NCI-H146 treated with DMSO at 0.1 percent for 48 hours (cell line): ENCODE data around the gene PRUNE2.
"Not testable (repeated sequence)": the region's sequence is repeated elsewhere in the genome, so short reads cannot be mapped to it uniquely, and the experiment has no call there.

ENCODE experiments used
- DNase-seq: peaks from one replicate; lab custom pipeline; 2025; ENCODE audit not compliant: unreplicated experiment; lab: John Stamatoyannopoulos, UW

Gene PRUNE2

GRCh38 chr9:76605321-76605900, 300.5 kb downstream of the PRUNE2 start:
- no peak for DNase-seq

GRCh38 chr9:76603931-76604570, 301.9 kb downstream of the PRUNE2 start:
- DNase-seq: no peak

GRCh38 chr9:76603448-76603895, 302.4 kb downstream of the PRUNE2 start:
- DNase-seq: no peak

- DNase-seq: no peak
Observed at GRCh38 chr9:76602199-76602598, 303.7 kb downstream of the PRUNE2 start.

- no peak for DNase-seq
Observed at GRCh38 chr9:76600007-76600615, 305.8 kb downstream of the PRUNE2 start.

- DNase-seq: no peak
Observed at GRCh38 chr9:76598981-76599380, 306.9 kb downstream of the PRUNE2 start.

- no peak for DNase-seq
Observed at GRCh38 chr9:76595645-76596044, 310.3 kb downstream of the PRUNE2 start.

- no peak for DNase-seq
Observed at GRCh38 chr9:76594764-76595424, 311.0 kb downstream of the PRUNE2 start.

- DNase-seq: not testable (repeated sequence)
Observed at GRCh38 chr9:76593961-76594735, 311.8 kb downstream of the PRUNE2 start.

- DNase-seq: no peak
Observed at GRCh38 chr9:76592974-76593347, 313.0 kb downstream of the PRUNE2 start.

GRCh38 chr9:76592091-76592973, 313.6 kb downstream of the PRUNE2 start:
- DNase-seq: no peak

GRCh38 chr9:76591256-76591950, 314.5 kb downstream of the PRUNE2 start:
- no peak for DNase-seq

GRCh38 chr9:76588316-76588715, 317.6 kb downstream of the PRUNE2 start:
- DNase-seq: no peak

- DNase-seq: peak; percentile 71
Observed at GRCh38 chr9:76586390-76587314, 319.3 kb downstream of the PRUNE2 start.

GRCh38 chr9:76585487-76586389, 320.2 kb downstream of the PRUNE2 start:
- peak; percentile 85 for DNase-seq

- no peak for DNase-seq
Observed at GRCh38 chr9:76583256-76583655, 322.7 kb downstream of the PRUNE2 start.

- DNase-seq: no peak
Observed at GRCh38 chr9:76581731-76582130, 324.2 kb downstream of the PRUNE2 start.

- DNase-seq: no peak
Observed at GRCh38 chr9:76580820-76581219, 325.1 kb downstream of the PRUNE2 start.
